HG03060 (cell line): Measurements from ENCODE around the gene VPS8.

Experiments used
- ATAC-seq: cut with Tn5 transposase; IDR thresholded peaks from one replicate; pipeline ENCODE4 v1.9.1; 2021; ENCODE audit warnings: low read depth, moderate number of reproducible peaks; ENCODE audit not compliant: unreplicated experiment

VPS8 gene

DNA sequence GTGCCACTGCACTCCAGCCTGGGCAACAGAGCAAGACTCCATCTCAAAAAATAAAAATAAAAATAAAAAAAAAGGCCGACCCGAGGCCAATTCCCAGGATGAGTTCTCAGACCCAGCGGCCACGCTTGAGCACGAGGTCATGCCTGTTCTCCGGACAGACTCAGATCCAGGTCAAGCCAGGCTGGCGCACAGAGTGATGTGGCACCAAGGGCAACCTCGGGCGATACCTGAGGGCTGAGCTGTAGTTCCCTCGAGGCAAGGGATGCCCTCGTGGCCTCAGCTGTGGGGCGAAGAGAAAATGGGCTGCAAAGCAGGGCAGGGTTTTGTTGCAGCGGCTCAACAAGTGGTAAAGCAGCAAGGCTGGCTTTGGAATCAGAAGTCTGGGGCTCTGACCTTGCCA lies 263.6 kb downstream of the VPS8 start:
- no peak for ATAC-seq

DNA sequence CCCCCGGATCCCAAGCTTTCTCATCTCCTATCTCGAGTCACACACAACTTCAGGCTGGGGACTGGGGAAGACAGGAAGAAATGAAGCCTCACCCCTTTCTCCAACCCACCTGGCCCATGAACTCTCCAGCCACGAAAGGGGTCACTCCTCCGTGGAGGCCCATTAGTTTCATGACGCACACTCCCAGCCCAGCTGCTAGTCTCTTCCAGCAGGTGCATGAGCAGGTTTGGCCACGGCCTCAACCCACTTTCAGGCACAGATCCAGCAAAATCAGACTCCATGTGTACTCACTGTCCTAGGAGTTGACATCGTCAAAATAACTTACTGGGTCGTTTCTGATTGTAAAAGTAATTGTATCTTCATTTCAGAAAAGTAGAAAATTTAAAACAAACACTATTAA lies 264.3 kb downstream of the VPS8 start:
- ATAC-seq = no peak

DNA sequence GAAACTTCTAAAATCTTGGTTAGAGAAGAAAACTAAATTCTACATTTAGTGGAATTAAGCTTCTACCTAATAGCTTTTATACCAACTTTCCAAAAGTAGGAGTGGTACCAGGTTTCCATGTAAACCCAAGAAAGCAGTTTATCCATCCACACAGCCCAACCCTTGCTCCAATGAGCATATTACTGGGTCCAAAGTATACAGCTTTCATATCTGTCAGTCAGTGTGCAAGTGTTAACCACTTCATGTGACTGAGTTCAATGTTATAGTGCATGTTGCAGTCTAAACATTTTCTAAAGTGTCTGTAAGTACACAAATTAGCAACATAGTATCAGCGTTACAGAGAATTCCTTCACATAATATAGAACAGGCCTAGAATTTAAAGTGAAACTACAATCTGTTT lies 267.7 kb downstream of the VPS8 start:
- ATAC-seq = no peak

DNA sequence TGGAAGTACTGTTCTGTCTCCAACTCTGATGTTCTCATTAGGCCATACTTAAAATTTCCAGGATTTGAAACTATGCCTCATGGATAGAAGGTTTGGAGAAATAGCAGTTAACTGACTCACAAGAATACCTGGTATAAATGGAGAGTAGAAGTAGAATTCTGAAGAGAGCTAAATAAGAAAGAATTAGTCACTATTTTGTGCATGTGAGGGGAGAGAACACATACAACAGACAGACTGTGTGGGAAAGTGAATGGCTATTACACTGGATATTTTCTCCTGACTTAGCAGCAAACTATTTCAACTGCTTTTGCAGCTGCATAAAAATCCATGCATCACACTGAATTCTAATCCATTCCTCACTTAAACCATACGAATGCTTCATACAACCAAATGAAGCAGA lies 269.6 kb downstream of the VPS8 start:
- no peak for ATAC-seq

DNA sequence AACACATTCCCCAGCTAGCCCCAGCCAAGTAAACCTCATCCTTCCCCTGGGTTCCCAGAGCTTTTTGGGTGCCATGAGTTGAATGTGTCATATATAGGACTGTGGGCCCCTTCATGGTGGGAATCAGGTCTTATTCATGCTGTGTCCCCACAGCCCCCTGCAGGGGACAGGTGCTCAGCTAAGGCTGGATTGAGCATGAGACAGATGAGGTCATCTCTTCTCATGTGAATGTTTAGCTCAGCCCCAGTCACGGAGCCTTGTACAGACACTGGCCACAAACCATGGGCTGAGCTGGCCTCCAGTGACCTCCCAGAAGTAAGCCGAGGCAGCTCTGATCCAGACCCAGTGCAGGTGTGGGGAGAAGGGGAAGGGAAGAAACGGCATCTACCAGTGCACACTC lies 270.2 kb downstream of the VPS8 start:
- ATAC-seq = no peak

DNA sequence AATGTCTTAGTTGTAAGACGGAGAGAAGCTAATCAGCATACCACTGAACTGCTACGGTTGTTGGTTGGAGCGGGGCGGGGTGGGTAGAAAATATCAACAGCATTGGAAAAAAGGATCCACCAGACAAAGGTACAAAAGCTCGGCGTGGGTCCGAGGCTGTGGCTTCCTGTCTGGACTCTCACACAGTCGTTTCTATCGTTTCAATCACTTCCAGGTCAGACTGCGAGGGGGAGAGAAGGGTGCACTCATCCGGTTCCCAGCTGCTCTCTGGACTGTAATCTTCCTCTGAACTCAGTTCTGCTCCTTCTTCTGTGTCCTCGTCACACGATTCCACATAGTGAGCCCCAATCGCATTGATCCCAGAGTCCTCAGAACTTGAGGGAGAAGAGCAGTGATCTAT lies 270.9 kb downstream of the VPS8 start:
- no peak for ATAC-seq

DNA sequence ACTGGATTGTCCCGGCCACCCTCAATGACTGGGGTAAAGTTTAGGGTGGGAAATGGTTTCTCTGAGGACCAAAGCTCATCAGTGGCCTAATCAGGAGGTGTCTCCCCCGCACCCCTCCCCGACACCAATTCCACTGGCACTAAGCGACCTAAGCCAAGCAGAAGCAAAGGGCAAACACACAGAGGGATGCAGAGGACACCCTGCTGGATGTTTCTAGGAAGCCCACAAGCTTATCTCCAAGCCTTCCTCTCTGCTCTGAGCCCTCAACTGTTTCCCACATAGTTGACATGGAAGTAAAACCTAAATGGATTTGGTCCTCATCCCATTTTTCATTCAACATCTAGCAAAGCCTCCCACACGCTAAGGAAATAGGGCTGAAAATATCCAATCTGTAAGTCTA lies 272.4 kb downstream of the VPS8 start:
- no peak for ATAC-seq

DNA sequence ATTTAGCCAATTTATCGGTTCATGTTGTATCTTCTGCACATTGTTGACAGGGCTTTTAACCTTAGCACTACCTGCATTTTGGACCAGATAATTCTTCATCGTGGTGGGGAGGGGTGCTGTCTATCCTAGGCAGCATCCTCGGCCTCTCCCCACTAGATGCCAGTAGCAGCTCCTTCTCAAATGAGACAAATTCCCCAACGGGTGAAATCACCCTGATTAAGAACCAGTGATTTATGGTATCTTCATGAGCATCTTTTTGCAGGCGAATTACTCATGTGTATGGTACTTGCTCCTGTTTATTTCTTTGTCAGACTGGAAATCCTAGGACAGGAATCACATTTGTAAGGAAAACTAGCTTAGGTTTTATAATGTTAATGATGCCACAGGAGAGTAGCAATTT lies 272.9 kb downstream of the VPS8 start:
- no peak for ATAC-seq

DNA sequence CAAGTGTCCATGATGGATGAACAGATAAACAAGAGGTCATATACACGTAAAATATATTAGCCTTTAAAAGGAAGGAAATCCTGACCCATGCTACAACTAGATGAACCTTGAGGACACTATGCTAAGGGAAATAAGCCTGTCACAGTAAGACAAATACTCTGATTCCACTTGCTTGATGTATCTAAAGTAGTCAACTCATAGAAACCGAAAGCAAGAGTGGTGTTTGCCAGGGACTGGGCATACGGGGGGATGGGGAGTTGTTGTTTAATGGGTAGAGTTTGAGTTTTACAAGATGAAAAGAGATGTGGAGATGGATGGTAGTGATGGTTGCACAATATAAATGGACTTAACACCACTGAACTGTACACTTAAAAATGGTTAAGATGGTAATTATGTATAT lies 275.5 kb downstream of the VPS8 start:
- no peak for ATAC-seq

DNA sequence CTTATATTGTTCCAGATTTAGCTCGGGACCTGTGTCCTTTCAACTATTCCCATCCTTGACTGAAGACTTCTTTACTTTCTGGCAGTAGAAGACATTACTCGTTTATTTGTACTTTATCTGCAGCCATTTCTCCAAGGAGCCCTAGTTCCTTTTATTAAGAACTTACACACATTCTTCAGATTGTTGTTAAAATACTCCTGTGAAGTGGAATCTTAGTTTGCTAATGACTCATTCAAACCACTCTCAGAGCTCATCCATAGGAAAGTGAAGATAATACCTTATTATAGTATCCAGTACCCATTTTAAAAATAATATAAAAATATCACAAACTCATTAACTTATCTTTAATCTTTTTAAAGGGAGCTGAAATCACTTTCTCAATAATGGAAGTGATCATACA lies 277.4 kb downstream of the VPS8 start:
- ATAC-seq = no peak

DNA sequence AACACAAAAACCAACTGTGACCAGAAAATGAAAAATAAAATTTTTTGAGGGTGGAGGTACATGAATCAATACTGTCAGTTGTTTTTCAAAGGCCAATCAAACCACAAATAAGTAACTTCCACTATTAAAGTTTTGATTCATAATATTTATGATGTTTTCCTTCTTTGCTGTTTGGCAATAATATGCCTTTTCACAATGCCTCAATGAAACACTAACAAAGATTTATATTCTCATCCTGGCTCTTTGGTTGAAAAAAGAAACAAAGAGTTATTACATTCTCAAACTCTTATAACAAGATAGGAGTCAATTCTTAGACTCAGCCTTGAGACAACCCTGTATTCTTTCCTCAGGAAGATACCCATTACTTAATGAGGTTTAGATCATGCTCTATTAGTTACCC lies 277.8 kb downstream of the VPS8 start:
- ATAC-seq = no peak

DNA sequence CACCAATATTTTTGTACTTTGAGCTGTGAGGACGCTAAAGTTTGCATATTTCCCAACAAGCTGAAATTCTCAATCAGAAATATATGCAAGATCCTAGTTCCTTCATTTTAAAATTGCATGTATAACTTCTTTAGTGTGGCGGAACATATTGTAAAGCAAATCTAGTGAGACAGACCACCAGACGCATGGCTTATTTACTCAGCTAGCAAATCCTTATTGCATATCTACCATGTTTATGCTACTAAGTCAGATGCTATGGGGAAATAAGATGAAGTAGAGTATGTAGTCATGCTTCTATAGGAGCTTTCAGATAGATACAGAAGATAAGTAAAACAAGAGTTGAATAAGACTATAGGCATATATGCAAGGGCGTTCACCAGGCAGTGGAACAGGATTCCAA lies 278.8 kb downstream of the VPS8 start:
- no peak for ATAC-seq

DNA sequence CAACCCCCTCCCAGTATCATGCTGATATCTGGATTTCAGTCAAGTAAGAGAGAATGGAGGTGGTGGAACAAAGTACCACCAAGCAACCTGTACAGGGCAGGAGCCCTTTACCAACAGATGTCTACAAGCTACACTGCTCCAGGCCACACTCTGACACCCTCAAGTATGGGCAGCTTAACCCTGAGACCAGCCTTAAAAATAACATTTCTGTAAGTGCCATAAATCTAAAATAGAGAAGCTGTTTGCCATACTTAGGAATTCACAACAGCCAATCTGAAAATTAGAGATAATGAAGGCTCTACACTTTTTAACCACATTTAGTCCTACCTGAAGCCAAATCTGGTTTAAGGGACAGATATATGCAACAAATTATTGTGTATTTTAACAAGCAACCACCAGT lies 281.1 kb downstream of the VPS8 start:
- no peak for ATAC-seq

DNA sequence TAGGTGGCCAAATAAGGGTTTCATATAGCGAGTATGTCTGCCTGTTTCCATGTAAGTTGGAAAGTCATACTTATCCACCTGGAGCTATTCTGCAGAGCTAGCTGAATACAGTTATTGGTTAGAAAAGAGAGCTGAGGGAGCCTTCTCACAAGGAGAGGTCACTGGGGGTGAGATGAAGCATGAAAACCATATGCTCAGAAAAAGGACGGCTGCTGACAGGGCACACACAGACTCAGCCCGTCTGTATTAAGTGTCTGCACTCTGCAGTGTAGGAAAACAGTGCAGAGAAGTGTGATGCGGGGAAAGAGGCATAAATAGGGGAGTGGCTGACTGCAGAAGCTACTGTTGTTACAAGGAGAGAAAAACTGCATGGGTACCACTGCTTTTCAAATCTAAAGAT lies 282.7 kb downstream of the VPS8 start:
- ATAC-seq = no peak
